ENCODE results near the gene PPP1R13B. TPM values are rescaled to one million over a fixed set of nuclear protein-coding genes. Genes with fewer than 3 reads are reported as not detected.

The PPP1R13B gene
- total RNA-seq, 1 donor from 2014 or later = 9.6 TPM

DNA sequence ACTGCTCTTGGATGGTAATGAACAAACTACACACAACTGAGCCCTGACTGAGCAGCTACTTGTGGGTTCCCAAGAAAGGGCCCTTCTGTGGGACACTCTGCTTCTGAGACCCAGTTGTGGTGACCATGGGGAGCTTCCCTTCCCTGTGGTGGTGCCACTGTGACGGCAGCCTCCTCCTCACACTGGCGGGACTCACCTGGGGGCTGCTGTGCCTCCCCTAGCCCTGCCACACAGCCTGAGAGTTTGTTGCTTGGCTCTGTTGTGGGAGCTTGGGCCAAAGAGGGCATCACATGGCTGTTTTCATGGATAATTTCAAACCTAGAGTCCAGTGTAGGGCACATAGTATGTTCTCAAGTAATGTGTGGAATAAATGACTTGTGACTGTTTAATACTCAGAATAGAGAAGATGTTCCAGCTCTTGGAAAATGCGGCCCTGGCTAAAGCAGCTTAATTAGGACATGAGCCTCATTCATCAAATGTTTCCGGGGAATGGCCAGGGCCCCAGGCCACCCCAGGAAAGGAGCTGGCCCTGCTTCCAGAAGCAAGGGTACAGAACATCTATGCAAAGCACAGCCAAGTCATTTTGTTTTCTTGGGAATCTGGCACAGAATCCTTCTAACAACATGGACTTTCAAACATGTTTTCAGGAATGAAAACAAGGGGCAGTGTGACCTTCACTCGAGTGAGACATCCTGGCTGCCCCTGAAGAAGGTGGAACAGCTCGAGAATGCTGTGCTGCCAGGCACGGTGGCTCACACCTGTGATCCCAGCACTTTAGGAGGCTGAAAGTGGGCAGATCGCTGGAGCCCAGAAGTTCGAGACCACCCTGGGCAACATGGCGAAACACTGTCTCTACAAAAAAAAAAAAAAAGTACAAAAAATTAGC is 110.6 kb downstream of the PPP1R13B start:
- H3K4me1 Mint-ChIP-seq (ENCODE audit: low read depth) = no peaks in the 10 kb centered on the region
- H3K36me3 Mint-ChIP-seq (ENCODE audit: low read depth) = peaks cover 2% of the 10 kb centered on the region
- no peak overlapping the region for H3K4me3 Mint-ChIP-seq
- no peaks in the 10 kb centered on the region for H3K27me3 Mint-ChIP-seq (ENCODE audit: insufficient read depth)
- no peak for DNase-seq (ENCODE audit: low spot score)
- H3K9me3 Mint-ChIP-seq = no peaks in the 10 kb centered on the region
- intact Hi-C loops (cut with micrococcal nuclease) = no loop called here
- H3K27ac Mint-ChIP-seq = no peak overlapping the region

DNA sequence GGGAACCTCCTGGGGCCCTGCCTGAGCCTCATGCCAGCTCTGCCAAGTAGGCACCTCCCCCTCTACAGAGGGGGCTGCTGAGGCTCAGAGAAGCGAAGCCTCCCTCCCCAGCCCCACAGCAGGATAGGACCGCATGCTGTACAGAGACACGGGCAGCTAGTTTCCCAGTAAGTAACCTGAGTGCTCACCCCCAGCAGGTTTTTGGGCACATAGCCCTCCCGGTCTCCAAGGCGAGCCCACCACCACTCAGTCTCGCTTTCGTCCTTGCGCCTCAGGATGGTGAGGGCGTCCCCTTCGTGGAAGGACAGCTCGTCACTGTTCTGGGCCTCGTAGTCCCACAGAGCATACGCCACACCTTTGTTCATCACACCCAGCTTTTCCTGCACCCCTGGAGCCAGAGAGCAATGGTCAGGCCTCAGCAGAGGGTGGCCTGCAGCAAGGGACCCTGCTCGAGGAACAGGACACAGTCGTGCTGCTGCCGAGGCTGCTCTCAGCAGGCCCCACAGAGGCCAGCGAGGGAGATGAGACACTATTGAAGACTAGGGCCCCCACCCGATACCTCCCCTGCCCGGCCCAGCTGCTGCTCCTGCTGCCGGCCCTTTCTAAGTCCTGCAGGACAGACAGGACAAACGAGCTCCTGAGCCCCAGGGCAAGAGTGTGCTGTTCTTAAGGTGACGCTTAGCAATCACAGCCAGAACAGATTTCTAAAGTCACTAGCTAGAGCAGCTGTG is 111.4 kb downstream of the PPP1R13B start:
- H3K27ac Mint-ChIP-seq = no peak overlapping the region
- no peaks in the 10 kb centered on the region for H3K27me3 Mint-ChIP-seq (ENCODE audit: insufficient read depth)
- intact Hi-C loops (cut with micrococcal nuclease) = no loop called here
- no peaks in the 10 kb centered on the region for H3K9me3 Mint-ChIP-seq
- H3K4me1 Mint-ChIP-seq (ENCODE audit: low read depth) = no peaks in the 10 kb centered on the region
- no peak overlapping the region for H3K4me3 Mint-ChIP-seq
- peaks cover 2% of the 10 kb centered on the region for H3K36me3 Mint-ChIP-seq (ENCODE audit: low read depth)
- DNase-seq (ENCODE audit: low spot score) = no peak

DNA sequence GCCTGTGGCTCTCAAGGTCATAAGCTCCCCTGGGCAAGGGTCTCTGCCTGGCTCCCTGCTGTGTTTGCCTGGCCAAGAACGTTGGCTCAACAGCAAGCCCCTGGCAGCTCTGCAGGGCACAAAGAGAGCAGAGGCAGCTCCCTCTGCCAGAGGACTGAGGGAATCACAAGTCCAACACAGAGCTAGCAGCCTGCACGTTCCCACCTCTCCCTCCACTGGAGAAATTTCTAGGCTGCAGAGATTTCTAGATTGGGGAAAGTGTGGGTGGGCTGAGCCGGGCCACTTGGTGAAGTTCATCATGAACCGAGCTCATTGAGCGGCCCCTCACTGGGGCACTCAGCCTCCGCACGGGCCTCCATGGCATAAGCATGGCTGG is 111.9 kb downstream of the PPP1R13B start:
- Mint-ChIP-seq H3K4me3 (no peak overlapping the region), H3K27ac (no peak overlapping the region), H3K4me1 (ENCODE audit: low read depth) (no peaks in the 10 kb centered on the region), H3K9me3 (no peaks in the 10 kb centered on the region), H3K36me3 (ENCODE audit: low read depth) (peaks cover 2% of the 10 kb centered on the region), H3K27me3 (ENCODE audit: insufficient read depth) (no peaks in the 10 kb centered on the region)
- no peak for DNase-seq (ENCODE audit: low spot score)
- intact Hi-C loops (cut with micrococcal nuclease) = no loop called here

DNA sequence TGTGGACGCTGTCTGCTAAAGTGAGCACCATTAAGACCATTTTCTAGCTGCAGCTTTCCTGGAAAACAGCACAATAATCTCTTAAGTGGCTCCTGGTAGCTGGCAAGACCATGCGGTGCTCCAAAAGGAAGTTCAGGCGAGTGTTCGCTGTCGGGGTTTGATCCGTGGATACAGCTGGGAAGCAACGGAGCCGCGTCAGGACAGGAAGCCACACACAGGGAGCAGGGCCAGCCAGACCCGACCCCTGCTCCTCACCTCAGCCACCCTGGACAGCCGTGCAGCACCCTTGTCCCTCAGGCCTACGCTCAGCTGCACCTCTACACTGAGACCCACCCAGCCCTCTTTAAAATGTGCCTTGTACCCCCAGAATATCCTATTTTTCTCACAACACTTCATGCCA is 112.4 kb downstream of the PPP1R13B start:
- no peak for DNase-seq (ENCODE audit: low spot score)
- Mint-ChIP-seq H3K4me3 (no peak overlapping the region), H3K4me1 (ENCODE audit: low read depth) (no peaks in the 10 kb centered on the region), H3K36me3 (ENCODE audit: low read depth) (peaks cover 2% of the 10 kb centered on the region), H3K27me3 (ENCODE audit: insufficient read depth) (no peaks in the 10 kb centered on the region), H3K27ac (no peak overlapping the region), H3K9me3 (no peaks in the 10 kb centered on the region)
- intact Hi-C loops (cut with micrococcal nuclease) = no loop called here

DNA sequence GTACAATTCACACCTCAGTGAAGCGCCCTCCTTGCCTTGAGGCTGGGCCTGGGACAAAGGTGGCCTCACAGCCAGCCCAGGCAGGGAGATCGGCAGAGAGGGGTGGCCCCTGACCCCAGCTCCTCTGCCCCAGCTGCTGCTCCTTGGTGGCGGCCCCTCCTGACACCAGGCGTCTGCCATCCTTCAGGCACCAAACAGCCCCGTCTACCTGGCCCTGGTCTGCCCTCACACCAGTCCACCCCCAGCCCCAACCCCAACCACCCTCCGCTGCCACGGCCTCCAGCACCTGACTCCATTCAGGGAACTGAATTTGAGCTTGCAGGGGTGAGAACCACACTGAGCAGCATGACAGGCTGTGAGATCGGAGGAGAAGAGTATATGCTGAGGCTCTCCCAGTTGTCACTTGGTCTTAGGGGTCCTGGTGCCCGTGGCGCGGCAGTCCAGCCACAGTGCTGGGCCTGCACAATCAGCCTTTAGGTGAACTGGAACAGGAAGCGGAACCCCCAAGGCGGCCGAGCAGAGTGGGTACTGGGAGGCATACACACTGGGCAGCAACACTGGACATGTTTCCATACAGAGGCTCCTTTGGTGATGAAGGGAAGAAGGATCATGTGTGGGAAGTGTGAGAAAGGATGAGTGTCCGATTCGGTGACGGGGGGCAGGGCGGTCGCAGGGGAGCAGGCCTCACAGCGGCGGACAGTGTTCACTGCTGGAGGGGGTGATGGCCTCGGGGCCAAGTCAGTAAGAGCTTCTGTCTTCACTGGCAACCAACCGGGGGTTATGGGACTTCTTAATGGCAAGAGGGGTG is 113.1 kb downstream of the PPP1R13B start:
- intact Hi-C loops (cut with micrococcal nuclease) = no loop called here
- no peak for DNase-seq (ENCODE audit: low spot score)

DNA sequence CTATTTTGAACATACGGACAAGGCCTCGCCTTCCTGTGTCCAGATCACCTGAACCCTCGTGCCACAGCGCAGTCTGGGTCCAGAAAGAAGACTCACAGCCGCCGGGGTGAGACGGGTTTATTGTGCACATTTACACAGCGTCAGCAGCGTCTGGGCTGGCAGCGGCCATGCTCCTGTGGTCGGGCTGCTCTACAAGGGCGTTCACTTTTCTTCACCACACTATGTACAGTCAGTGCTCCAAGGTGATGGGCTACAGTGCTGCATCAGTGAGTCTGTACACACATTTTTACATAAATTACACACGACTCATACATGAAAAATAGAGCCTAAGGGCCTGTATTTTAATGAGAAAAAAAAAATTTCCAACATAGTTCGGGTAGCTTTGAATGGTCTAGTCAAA is 113.7 kb downstream of the PPP1R13B start:
- Mint-ChIP-seq H3K4me3 (no peak overlapping the region), H3K9me3 (no peaks in the 10 kb centered on the region), H3K27me3 (ENCODE audit: insufficient read depth) (no peaks in the 10 kb centered on the region), H3K36me3 (ENCODE audit: low read depth) (peaks cover 7% of the 10 kb centered on the region), H3K27ac (no peak overlapping the region), H3K4me1 (ENCODE audit: low read depth) (no peaks in the 10 kb centered on the region)
- intact Hi-C loops (cut with micrococcal nuclease) = no loop called here
- DNase-seq (ENCODE audit: low spot score) = no peak

More for the DNA sequence above, 113.1 kb downstream of the PPP1R13B start:
- Mint-ChIP-seq H3K9me3 (no peaks in the 10 kb centered on the region), H3K4me1 (ENCODE audit: low read depth) (no peaks in the 10 kb centered on the region), H3K36me3 (ENCODE audit: low read depth) (peaks cover 3% of the 10 kb centered on the region), H3K4me3 (no peak overlapping the region), H3K27me3 (ENCODE audit: insufficient read depth) (no peaks in the 10 kb centered on the region), H3K27ac (no peak overlapping the region)

DNA sequence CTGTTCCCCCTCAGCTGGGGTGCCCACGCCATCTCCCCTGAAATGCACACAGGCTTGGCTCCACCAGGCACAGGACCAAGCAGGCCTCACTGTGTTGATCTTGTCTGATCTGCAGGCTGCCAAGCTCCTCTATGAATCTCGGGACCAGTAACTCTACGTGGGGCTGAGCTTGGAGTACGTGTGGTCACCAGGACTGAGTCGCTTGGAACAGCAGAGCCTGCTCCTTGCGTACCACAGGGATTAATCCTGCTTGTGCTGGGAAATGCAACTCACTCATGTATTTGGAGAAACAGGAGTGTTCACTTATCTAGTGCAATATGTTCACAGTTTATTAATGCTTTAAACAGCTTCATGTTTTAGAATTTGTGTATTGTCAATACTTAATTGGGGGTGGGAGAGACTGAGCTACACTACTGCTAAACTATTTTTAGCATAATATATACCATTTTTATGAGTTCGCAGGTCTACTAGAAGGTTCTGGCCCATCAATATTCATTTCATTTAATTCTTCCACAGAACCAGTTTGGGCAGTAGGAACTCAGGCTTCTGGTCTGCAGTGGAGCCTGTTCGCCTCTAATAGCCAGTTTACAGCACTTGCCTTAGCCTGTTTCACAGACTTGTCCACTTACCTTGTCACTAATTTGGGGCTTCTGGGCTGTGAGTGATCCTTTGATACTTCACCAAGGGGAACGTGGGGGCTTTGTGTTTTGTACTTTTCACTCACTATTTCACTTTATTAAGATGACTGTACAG is 114.3 kb downstream of the PPP1R13B start:
- H3K4me3 Mint-ChIP-seq = no peak overlapping the region
- H3K9me3 Mint-ChIP-seq = no peaks in the 10 kb centered on the region
- H3K4me1 Mint-ChIP-seq (ENCODE audit: low read depth) = no peaks in the 10 kb centered on the region
- no peaks in the 10 kb centered on the region for H3K27me3 Mint-ChIP-seq (ENCODE audit: insufficient read depth)
- no peak overlapping the region for H3K27ac Mint-ChIP-seq
- DNase-seq (ENCODE audit: low spot score) = no peak
- peaks cover 7% of the 10 kb centered on the region for H3K36me3 Mint-ChIP-seq (ENCODE audit: low read depth)
- intact Hi-C loops (cut with micrococcal nuclease) = no loop called here

DNA sequence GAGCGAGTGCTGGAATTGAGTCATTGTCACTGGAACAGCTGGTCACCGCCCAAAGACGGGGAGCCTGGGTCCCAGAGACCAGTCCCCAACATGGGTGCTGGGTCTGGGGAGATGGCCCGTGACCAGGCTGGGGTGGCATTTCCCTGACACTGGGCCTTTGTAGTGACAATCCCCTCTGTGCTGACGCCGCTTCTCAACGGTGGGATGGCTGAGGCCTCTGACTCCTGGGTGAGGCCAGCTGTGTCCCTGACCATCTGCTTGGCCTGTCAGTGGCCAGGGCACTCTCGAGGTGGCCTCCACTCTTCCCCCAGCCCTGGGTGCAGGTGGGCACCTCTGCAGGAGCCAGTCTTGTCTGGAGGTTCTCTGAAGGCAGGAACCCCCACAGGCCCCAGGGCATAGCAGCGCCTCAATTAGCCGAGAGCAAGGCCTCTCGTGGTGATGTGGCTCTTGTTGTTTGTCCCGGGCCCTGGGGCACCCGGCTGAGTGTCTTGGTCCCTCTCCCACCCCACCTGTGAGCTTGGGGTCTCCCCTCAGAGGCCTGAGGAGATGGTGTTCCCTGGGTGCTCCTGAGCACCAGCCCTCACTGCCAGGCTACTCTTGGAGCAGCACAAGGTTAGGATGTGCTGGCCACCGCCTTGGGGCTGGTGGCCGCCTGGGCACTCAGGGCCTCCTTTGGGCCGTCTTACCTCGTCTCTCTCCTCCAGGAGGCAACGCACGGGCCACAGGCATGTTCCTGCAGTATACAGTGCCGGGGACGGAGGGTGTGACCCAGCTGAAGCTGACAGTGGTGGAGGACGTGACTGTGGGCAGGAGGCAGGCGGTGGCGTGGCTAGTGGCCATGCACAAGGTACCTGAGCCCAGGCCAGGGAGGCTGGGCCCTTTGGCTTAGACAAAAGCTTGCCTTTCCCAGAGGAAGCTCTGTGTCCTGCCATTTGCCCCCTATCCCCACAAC is 115.2 kb downstream of the PPP1R13B start:
- intact Hi-C loops (cut with micrococcal nuclease) = no loop called here
- no peak for DNase-seq (ENCODE audit: low spot score)
- H3K9me3 Mint-ChIP-seq = no peaks in the 10 kb centered on the region
- H3K36me3 Mint-ChIP-seq (ENCODE audit: low read depth) = peaks cover 7% of the 10 kb centered on the region
- H3K4me3 Mint-ChIP-seq = no peak overlapping the region
- no peaks in the 10 kb centered on the region for H3K4me1 Mint-ChIP-seq (ENCODE audit: low read depth)
- no peaks in the 10 kb centered on the region for H3K27me3 Mint-ChIP-seq (ENCODE audit: insufficient read depth)
- H3K27ac Mint-ChIP-seq = no peak overlapping the region

DNA sequence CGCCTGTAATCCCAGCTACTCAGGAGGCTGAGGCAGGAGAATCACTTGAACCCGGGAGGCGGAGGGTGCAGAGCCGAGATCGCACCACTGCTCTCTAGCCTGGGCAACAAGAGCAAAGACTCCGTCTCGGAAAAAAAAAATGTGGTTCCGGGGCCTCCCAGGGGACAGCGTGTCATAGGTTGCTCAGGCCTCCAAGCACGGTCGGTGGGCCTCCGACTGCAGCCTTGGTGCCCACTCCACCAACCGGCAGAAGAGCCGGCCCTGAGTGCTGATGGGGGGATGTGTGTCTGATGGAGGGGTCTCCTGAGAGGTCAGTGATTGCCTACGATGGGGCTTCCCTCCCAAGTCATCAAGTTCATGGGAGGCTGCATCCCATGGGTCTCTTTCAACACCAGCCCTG is 115.9 kb downstream of the PPP1R13B start:
- no peaks in the 10 kb centered on the region for H3K27me3 Mint-ChIP-seq (ENCODE audit: insufficient read depth)
- no peaks in the 10 kb centered on the region for H3K4me1 Mint-ChIP-seq (ENCODE audit: low read depth)
- H3K9me3 Mint-ChIP-seq = no peaks in the 10 kb centered on the region
- no peak for DNase-seq (ENCODE audit: low spot score)
- H3K36me3 Mint-ChIP-seq (ENCODE audit: low read depth) = peaks cover 7% of the 10 kb centered on the region
- no peak overlapping the region for H3K27ac Mint-ChIP-seq
- H3K4me3 Mint-ChIP-seq = no peak overlapping the region
- intact Hi-C loops (cut with micrococcal nuclease) = no loop called here

DNA sequence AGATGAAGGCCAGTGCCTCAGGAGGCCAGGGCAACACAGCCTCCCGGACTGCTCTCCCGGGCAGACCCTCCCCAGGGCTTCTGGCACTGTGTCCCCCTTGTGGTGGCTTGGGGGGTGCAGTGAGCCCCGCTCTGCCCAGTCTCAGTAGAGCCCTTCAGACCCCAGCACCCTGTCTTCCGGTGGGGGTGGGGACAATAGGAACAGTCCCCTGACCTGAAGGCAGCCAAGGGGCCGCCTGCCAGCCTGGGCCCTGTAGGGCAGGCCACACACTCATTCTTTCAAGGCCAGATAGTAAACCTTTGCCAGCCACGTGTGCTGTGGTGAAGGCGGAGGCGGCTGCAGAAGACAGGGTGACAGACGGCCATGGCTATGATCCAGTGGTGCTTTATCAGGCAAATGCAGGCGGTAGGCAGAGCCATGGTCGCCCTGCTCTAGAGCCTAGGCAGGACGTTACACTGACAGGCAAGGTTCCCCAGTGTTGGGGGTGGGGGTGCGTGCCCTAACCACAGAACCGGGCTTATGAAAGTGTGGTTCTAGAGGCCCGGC is 116.8 kb downstream of the PPP1R13B start:
- no peaks in the 10 kb centered on the region for H3K4me1 Mint-ChIP-seq (ENCODE audit: low read depth)
- H3K36me3 Mint-ChIP-seq (ENCODE audit: low read depth) = peaks cover 7% of the 10 kb centered on the region
- no peak overlapping the region for H3K27ac Mint-ChIP-seq
- no peak overlapping the region for H3K4me3 Mint-ChIP-seq
- intact Hi-C loops (cut with micrococcal nuclease) = no loop called here
- H3K9me3 Mint-ChIP-seq = no peaks in the 10 kb centered on the region
- H3K27me3 Mint-ChIP-seq (ENCODE audit: insufficient read depth) = no peaks in the 10 kb centered on the region
- no peak for DNase-seq (ENCODE audit: low spot score)

DNA sequence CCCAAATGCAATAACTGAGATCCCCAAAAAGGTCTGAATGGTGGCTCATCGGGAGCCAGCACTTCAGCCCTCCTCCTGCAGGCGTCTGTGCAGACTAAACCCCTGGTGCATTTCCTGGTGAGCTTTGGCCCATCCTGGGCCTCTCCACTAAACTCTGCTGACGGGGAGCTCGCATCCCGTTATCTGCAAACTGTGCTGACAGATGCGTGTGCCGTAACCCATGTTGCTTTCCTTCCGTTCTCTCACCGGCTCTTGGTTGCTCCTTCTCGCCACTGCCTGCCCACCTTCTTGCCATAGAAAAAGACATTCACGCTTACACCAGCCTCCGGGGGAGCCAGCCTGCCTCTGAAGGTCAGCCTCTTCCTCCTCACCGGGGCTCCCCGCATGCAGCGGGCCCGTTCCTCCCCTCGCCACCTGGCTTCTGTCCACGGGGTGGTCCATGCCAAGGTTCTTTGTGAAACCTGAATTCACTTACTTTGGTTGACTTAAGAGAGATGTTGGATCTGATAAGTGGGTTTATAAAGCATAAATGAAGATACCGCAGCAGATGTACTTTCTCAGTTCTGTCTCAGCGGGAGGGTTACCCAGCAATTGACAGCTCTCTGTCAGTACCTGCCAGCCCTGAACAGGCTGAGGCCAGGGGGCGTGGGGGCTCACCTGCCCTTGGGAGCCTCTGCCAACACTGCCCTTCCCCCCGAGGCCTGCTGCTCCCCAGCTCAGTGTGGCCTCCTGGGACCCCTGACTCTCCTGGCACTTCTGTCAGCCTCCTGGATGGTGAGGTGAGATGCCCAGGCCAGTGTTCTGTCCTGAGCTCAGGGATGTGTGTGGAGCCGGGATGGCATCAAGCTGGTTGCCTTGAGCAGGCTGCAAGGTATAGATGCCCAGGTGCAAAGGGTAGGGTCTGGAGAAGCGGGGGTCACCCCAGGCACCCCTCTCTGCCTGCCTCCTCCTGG is 117.6 kb downstream of the PPP1R13B start:
- no peaks in the 10 kb centered on the region for H3K27me3 Mint-ChIP-seq (ENCODE audit: insufficient read depth)
- H3K36me3 Mint-ChIP-seq (ENCODE audit: low read depth) = peaks cover 7% of the 10 kb centered on the region
- no peak overlapping the region for H3K27ac Mint-ChIP-seq
- no peaks in the 10 kb centered on the region for H3K4me1 Mint-ChIP-seq (ENCODE audit: low read depth)
- no peaks in the 10 kb centered on the region for H3K9me3 Mint-ChIP-seq
- H3K4me3 Mint-ChIP-seq = no peak overlapping the region
- intact Hi-C loops (cut with micrococcal nuclease) = no loop called here
- no peak for DNase-seq (ENCODE audit: low spot score)

Data from activated T-helper 1 cell treated with anti-CD3 and anti-CD28 coated beads, Interleukin-12 subunit alpha, Interleukin-12 subunit beta, Interleukin-2, Interleukin-4 antibody, amounts not matched to agents 30 ng/mL and 10 ng/mL and 1 ng/mL, durations not matched to agents 14 hours and 24 hours and 36 hours (primary cell).